Panc1 (cell line): ENCODE results near the gene RGS3.
"Not testable (repeated sequence)": the region's sequence is repeated elsewhere in the genome, so short reads cannot be mapped to it uniquely, and the experiment has no call there.

Experiments
- CTCF ChIP-seq: fragments of 450-650 bp; IDR thresholded peaks from 2 replicates; pipeline ENCODE4 v1.5.1; 2017; ENCODE audit warnings: mild to moderate bottlenecking
- POLR2AphosphoS5 ChIP-seq: IDR thresholded peaks from 2 replicates; pipeline ENCODE4 v1.6.1; 2012; ENCODE audit warnings: mild to moderate bottlenecking, low read depth, low read length, moderate library complexity
- REST ChIP-seq, 2 experiments: IDR thresholded peaks; 2 replicates each; pipeline ENCODE4 v1.6.1; 2011 to 2012; ENCODE audit warnings: low read depth in 2 of 2, control low read depth in 1 of 2, low read length in 1 of 2, mild to moderate bottlenecking in 1 of 2, moderate library complexity in 1 of 2; ENCODE audit not compliant: insufficient read depth in 1 of 2

DNA sequence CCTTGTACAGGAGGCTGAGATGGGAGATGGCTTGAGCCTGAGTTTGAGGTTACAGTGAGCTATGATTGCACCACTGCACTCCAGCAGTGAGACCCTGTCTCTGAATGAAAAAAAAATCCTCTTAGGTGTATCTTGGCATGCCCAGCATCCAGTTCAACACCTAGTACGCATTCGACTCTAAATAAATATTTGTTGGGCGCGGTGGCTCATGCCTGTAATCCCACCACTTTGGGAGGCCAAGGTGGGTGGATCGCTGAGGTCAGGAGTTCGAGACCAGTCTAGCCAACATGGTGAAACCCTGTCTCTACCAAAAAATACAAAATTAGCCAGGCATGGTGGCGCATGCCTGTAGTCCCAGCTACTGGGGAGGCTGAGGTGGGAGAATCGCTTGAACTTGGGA lies 86.4 kb downstream of the RGS3 start:
- TF ChIP-seq REST (IDR thresholded peaks at IDR 0.05; ENCODE audit: insufficient read depth in 1 of 2, low read depth in 2 of 2, low read length in 1 of 2); CTCF; POLR2AphosphoS5: not testable (repeated sequence)
